Mucosa of descending colon (tissue), 3 donors: ENCODE data around the gene SERPINF2. TPM values are rescaled to one million over a fixed set of nuclear protein-coding genes. Genes with fewer than 3 reads are reported as not detected.
"Not testable (repeated sequence)": the region's sequence is repeated elsewhere in the genome, so short reads cannot be mapped to it uniquely, and the experiment has no call there.

Experiments
- ATAC-seq: fragments of 200-7000 bp; cut with Tn5 transposase; one replicate; pipeline ENCODE4 v1.9.1; 2020; ENCODE audit warnings: mild to moderate bottlenecking, moderate library complexity
- DNase-seq, 3 donors: peaks; one replicate each; pipeline ENCODE4 v3.0.0-alpha.2; 2020
- H3K36me3 ChIP-seq: fragments of 200-600 bp; one replicate; pipeline ENCODE4 v1.8.0; 2021; ENCODE audit warnings: low read depth, mild to moderate bottlenecking
- H3K4me1 ChIP-seq: fragments of 200-600 bp; one replicate; pipeline ENCODE4 v1.8.0; 2021; ENCODE audit warnings: low read depth, mild to moderate bottlenecking
- H3K4me3 ChIP-seq: fragments of 200-600 bp; one replicate; pipeline ENCODE4 v1.8.0; 2021; ENCODE audit warnings: mild to moderate bottlenecking
- H3K9me3 ChIP-seq: fragments of 200-600 bp; one replicate; pipeline ENCODE4 v1.8.0; 2021; ENCODE audit warnings: mild to moderate bottlenecking
- CTCF ChIP-seq: fragments of 200-600 bp; IDR thresholded peaks from one replicate; pipeline ENCODE4 v1.8.0; 2022; ENCODE audit warnings: antibody characterized with exemption, mild to moderate bottlenecking
- intact Hi-C, 2 donors: fragments of 100-400 bp; cut with DNase I in 1 of 2; cut with micrococcal nuclease in 1 of 2; formaldehyde crosslinking; loops; one replicate each; pipeline versions ENCODE4 v1.11.0 to v1.11.1; 2022; cut with DNase I, micrococcal nuclease
- total RNA-seq, 3 donors: library from RNA; stranded (reverse); fragmentation: NEBNext Ultra II Directional in 2 of 3; extraction: Animal tissue kit (Norgen Biotek cat#: 25700) in 2 of 3; gene quantifications; one replicate each; pipeline versions ENCODE4 v1.2.1 to v1.2.4, GENCODE V29; 2021 to 2023
- donor health status: DM: no; HTN: no; CAD: no; lungs with moderate emphysema.
- donor health status: DM: no; HTN: no; CAD: no.
- donor health status: DM: no; HTN: yes; CAD: no.

The SERPINF2 gene
- total RNA-seq, 3 donors from 2014 or later: 0.78 to 8.2 (median 2.9) TPM

- no peak for TF ChIP-seq CTCF
- no peak for ATAC-seq
- Histone ChIP-seq H3K9me3 (no peaks in the 10 kb centered on the region), H3K4me1 (peaks cover 14% of the 10 kb centered on the region), H3K36me3 (no peaks in the 10 kb centered on the region), H3K4me3 (no peak overlapping the region)
- intact Hi-C loops: no loop called here
- DNase-seq: no peak
These were observed 23.9 kb downstream of the SERPINF2 start for GRCh38 chr17:1766382-1767135.

GRCh38 chr17:1767358-1767757, 24.7 kb downstream of the SERPINF2 start:
- no peak for TF ChIP-seq CTCF
- ATAC-seq (no peak), DNase-seq (no peak)
- H3K4me3 ChIP-seq: no peak overlapping the region
- H3K9me3 ChIP-seq: no peaks in the 10 kb centered on the region
- intact Hi-C loops: no loop called here
- H3K4me1 ChIP-seq: peaks cover 14% of the 10 kb centered on the region
- no peaks in the 10 kb centered on the region for H3K36me3 ChIP-seq

GRCh38 chr17:1769822-1770477, 27.3 kb downstream of the SERPINF2 start:
- TF ChIP-seq CTCF: no peak
- Histone ChIP-seq H3K4me1 (no peaks in the 10 kb centered on the region), H3K4me3 (no peak overlapping the region), H3K36me3 (no peaks in the 10 kb centered on the region), H3K9me3 (no peaks in the 10 kb centered on the region)
- intact Hi-C loops: no loop called here
- ATAC-seq (peak; percentile 23), DNase-seq (no peak)

GRCh38 chr17:1773000-1773695, 30.5 kb downstream of the SERPINF2 start:
- H3K9me3 ChIP-seq, ATAC-seq, H3K36me3 ChIP-seq, intact Hi-C loops, H3K4me1 ChIP-seq, DNase-seq, H3K4me3 ChIP-seq: not testable (repeated sequence)

- no peak for TF ChIP-seq CTCF
- Histone ChIP-seq H3K36me3 (no peaks in the 10 kb centered on the region), H3K4me3 (no peak overlapping the region), H3K9me3 (no peaks in the 10 kb centered on the region), H3K4me1 (no peaks in the 10 kb centered on the region)
- ATAC-seq (peak; percentile 27), DNase-seq (no peak)
- intact Hi-C loops: no loop called here
These were observed 31.1 kb downstream of the SERPINF2 start for GRCh38 chr17:1773696-1774181.
